Right hindlimb (tissue), 1 donor: ENCODE data around the gene MRC1.
A peak's percentile ranks its signal among the peaks of the same experiment; 100 is the strongest.

ENCODE experiments used
- DNase-seq: peaks from one replicate; pipeline ENCODE4 v3.0.0-alpha.2; 2018

The MRC1 gene

DNA sequence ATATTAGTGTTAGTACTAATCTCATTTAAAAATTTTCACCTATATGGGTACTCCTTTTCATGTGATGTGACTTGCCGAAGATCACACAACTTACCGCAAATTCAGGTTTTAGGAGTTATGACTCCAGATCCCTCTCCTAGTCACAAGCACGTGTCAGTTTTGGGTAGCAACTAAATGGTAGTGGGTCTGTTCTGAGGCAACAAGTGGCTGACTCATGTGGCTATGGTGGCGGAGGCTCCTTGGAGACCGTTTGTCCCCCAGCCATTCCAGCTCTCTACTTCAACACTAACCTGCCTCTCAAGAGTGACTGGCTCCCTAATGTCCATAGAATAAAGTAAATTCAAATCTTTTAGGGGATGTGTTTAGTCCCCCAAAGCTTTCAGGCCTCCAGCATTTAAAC, 39.5 kb downstream of the MRC1 start:
- no peak for DNase-seq

DNA sequence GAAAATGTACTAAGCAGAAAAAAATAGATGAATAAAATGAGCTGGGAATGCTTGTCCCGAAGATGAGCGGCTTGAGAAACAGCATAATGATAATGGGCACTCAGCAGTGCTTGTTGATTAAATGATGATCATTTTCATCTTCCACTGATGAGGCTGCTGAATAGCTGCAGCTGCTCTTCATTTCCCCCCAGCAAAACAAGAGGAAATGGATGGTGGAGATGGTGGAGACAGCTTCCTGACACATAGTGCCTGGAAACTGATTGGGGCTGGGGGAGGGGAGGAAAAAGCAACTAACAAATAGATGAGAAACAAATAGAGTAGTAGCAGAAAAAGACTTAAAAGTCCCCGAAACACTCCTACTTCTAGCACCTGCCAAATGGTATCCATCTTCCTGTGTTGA, 41.4 kb downstream of the MRC1 start:
- DNase-seq = no peak

DNA sequence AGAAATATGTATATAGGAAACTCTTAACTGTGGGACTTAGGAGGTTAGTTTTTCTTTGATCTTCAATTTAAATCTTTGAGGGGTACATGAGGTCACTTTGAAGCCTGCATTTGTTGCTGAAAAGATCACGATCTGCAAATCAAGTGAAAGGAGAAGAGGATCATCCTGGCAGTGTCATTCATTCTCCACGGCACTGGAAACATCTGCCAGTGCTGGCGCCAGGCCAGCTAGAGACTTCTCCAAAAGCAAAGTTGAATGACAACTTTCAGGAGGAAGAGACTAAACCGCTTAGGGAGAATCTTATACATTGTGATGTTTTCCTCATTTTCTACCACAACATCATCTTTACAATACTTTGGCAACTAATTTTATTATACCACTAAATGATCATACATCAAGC, 42.5 kb downstream of the MRC1 start:
- DNase-seq = peak; percentile 30

DNA sequence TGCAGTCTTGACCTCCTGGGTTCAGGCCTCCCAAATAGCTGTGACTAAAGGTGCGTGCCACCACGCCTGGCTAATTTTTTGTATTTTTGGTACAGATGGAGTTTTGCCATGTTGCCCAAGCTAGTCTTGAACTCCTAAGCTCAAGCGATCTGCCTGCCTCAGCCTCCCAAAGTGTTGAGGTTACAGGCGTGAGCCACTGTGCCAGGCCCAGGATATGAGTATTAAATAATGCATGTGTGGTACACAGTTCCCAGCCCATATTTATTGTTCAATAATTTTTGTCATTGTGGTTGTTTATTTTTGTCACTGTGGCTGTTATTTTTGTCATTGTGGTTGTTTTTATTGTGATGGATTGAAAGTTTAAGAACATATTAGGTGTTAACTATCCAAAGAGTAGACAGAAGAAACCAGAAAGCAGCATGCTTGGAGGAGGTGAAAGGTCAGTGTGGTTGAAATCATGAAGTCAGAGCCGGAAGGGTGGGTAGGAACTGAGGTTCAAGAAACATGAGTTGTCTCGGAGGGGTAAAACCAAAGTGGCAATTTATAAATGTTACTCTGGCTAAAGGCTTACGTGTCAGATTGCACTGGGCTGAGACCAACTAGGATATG, 45.0 kb downstream of the MRC1 start:
- DNase-seq = no peak

DNA sequence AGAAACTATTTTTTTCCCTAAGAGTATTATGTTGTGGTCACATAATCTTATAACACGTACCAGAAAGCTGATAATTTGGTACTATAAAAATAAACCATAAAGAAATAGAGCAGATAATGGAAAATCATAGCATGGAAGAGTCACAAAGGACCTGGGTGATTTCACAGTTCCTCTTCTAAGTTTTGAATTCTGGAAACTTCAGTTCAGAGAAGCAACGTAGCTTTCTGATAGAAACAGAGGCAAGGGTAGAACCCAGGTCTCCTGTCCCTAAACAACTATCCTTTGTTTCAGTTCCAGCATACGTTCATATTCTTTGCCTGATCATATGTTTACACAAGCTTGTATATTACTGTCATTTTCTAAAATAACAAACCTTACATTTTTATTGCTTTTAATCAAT, 47.9 kb downstream of the MRC1 start:
- no peak for DNase-seq

DNA sequence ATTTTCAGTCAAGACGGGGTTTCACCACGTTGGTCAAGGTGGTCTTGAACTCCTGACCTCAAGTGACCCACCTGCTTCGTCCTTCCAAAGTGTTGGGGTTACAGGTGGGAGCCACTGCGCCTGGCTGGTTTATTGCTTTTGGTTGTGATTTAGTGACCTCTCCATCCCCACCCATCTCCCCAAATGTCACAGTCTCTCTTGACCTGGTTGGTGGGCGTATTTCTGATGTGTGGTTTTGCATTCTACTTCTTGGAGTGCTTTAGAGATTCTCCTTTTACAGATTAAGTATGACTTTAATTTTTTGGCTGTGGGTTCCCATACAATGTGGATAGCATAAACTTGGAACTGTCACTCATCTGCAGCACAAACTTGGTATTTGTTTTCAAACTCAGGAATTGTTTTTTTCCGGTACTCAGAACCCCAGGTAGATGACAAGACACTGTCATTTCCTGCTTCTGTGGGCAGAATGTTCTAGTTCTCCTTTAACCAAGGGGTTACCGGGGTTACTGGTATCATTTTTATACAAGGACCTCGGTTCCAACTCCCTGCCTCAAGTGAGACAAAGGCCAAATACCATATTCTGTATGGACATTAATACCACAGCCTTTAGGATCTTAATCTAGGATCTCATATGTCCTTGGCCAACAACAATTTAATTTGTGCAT, 50.5 kb downstream of the MRC1 start:
- DNase-seq = no peak

DNA sequence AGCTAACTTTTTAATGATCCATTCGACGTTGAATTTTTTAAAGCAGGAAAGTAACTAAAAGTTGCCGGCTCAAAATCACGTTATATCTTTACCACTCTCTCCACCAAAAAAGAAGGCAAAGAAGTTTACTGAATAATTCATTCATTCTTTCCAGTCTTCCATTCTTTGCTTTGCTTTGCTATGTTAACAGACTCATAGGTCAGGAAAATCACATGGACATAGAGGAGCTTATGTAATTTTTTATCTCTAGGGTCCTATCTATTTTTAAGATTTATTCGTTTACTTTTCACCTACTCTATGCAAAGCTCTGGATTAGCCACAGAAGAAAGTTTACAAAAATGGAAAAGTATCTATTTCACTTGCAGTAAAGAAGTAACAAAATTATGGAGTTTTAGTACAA, 52.6 kb downstream of the MRC1 start:
- DNase-seq = no peak

DNA sequence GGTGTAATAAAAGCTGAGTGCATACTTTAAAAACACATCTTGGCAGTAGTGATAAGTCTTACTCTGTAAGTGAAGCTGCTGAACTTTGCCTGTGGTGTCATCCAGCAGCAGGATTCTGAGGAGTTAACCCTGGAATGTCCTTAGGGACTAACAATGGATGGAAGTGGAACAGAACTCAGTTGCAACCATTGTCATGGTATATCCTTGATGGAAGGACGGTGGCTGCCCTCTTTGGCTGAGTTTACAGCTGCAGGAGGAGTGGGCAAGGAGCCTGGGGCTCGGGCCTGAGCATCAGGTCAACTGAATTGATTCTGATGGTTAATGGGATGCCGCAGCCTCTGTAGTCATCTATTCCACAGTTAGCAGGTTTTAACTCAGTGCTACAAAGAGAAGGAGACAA, 56.2 kb downstream of the MRC1 start:
- no peak for DNase-seq

DNA sequence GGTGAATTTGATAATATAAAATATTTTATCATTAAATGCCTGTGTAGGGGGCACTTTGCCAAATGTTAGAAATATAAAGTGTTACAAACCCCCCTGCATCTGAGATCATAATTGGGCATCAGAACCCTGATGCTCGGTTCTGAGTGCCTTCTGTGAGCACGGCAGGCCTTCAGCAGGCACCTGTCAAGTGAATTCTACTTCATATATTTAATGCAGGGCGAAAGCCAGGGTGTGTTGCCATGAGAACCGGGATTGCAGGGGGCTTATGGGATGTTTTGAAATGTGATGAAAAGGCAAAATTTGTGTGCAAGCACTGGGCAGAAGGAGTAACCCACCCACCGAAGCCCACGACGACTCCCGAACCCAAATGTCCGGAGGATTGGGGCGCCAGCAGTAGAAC, 57.2 kb downstream of the MRC1 start:
- DNase-seq = no peak

DNA sequence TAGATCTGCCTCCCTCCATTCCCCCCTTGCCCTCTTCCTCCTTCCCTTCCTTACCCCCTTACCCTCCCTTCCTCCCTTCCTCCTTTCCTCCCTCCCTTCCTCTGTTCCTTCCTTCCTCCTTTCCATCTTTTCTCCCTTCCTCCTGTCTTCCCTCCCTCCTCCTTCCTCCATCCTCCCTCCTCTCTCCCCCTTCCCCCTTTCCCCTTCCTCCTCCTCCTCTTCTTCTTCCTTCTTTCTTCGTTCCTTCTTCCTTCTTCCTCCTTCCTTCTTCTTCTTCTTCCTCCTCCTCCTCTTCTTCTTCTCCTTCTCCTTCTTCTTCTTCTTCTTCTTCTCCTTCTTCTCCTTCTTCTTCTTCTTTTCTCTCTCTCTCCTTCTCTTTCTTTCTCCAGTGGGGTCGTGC, 57.9 kb downstream of the MRC1 start:
- no peak for DNase-seq

DNA sequence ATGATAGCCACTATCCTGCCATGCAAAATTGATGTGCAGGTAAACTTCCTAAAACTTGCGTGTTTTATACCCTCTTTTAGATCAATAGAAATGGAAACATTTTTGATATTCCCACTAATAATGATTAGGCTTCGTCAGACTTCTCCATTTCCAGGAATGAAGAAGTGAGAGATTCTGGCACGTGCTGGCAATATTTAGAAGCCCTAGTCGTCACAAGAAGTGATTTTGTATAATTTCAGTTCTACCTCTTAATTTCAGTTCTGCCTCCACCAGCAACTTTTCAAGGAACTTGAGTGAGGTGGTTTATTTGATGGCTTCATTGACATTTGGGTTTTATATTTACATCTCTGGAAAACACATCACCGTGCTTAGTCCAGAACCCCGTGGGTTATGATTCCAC, 61.9 kb downstream of the MRC1 start:
- DNase-seq = no peak

DNA sequence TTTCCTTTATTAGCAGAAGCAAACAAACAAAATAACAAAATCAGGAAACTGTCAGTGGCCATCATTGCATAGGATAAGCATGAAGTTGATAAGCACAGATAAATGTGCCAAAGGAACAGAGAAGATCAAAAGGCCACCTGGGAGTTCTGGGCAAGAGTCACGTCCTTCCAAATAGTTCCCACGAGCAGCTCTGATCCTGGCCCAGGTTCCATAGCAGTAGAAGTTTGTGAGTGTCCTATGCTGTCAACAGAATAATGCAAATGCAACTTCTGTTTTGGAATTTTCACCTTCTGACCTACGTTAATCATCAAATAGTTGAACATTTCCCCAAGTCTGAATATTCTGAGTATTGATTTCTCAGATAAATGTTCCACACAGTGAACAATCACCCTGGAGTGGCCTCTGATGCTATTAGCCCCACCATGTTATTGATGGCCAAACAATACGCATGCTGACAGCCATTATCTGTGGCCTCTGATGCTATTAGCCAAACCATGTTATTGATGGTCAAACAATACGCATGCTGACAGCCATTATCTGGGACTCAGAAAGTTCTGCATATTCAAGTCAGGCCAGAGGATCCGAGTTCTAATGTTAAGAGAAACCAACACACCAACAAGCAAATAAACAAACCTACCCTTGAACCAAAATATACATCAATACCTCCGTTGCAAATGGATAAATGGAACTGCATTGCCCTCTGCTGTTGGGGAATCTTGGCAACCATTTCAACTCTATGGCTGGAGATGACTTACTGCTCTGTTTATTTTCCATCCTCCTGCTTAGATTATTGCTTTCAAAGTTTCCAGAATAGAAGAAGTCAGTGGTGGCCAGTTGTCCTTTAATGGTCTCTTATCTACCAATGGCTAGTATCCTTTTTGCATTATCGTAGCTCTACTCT, 63.3 kb downstream of the MRC1 start:
- DNase-seq = no peak

DNA sequence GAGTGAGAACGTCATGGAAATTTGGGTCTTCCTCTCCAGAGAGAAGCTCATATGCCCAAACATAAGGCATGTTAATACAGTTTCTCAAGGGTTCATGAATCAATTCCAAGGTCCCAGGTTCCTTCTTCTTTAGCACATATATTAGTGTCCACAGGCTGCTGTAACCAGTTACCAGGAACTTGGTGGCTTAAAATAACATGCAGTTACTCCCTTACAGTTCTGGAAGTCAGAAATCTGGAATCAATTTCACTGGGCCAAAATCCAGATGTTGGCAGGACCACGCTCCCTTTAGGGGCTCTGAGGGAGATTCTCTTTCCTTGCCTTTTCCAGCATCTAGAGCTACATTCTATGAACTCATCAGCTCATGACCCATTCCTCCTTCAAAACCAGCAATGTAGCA, 64.8 kb downstream of the MRC1 start:
- DNase-seq = no peak

DNA sequence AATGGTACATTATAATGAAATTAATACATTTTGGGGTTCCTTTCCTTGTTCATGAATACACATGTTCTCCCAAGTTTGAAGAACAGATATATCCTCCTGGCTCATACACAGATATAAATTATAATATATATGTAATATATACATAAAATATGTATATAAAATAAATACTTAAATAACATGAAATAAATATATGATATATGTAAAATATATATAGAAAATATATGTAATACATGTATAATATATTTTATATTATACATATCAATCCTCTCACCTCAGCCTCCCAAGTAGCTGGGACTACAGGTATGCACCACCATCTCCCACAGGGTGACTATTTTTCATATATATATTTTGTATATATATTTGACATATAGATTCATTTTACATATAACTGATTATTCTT, 68.0 kb downstream of the MRC1 start:
- DNase-seq = no peak

DNA sequence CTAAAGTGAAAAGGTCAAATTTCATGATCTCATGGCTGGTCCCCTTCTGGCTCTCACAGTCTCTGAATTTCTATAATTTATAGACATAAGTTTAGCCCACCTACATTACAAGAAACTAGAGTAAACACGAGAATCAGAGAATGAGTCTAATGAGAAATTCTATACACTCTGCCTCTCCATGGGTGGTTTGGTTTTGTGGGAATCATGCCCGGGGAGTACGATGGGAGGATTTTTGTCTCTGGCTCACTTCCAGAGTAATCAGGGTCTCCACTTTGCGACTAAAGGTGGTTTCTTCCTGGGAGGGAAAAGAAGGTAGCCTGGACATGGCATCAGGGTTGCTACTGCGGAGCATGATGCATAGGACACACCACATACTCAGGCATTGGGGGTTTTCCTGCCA, 69.7 kb downstream of the MRC1 start:
- no peak for DNase-seq

DNA sequence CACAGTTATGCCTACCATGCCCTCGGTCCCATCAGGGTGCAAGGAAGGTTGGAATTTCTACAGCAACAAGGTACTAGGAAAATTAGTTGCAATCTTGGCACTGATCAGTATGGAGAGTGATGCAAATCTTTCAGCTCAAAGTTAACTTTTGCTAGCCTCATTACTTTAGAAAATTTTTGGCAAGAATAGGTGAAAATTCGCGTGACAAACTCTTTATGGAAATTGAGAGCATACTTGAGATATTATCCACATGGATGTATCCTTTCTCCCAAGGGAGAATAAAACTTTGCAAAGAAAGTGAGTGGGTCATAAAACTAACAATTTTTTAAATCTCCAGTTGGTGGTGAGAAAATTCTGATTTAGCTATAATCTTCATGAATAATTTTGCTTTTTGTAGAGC, 71.5 kb downstream of the MRC1 start:
- DNase-seq = no peak

DNA sequence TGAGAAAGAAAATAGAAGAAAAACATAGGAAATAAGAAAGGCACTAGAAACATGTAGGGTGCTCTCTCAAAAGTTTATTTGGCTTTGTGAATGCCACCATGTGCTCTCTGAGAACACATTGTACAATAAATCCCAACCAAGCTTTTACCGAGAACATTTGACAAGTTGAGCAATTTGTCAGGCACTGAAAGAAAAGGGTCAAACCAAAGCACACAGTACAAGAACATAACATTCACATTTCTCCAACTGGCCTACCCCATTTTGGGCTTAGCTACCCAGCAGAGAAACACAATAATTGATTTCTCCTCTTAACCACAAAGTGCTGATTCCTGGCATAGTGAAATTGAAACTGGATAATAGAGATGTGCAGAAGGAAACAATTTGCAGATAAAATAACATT, 73.4 kb downstream of the MRC1 start:
- DNase-seq = no peak

DNA sequence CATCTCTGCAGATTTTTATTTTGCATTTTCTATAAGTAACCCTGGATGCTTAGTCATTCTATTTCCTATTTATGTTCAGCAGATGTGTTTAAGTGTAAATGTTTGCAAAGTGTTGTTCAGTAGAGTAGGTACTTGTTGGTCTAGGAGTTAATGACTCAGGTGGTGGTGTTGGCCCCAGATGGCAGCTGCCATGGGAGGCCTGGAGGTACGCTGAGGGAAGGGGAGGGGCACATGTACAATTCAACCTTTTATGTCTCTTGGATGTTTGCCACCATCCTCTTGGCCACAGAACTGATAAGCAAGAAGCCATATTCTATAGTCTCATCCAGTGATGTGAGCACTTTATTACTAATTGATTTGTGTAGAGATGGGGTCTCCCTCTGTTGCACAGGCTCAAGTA, 74.5 kb downstream of the MRC1 start:
- no peak for DNase-seq

DNA sequence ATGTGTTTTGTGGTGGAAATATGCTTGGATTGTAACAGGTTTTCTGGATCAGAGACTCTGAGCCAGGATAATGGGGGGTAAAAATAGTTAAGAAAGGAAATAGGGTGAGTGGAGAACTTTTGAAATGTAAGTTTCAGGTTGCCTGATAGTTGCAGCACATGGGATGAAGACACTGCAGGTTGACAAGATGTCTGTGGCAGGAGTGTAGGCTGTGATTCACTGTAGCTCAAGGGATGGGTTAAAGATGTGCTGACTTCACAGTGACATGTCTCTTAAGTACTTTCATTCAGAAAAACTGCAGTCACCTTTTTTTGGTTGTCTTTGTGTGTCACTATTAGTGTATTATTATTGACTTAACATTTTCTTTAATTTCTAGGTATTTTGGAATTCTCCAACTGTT, 79.0 kb downstream of the MRC1 start:
- DNase-seq = no peak

DNA sequence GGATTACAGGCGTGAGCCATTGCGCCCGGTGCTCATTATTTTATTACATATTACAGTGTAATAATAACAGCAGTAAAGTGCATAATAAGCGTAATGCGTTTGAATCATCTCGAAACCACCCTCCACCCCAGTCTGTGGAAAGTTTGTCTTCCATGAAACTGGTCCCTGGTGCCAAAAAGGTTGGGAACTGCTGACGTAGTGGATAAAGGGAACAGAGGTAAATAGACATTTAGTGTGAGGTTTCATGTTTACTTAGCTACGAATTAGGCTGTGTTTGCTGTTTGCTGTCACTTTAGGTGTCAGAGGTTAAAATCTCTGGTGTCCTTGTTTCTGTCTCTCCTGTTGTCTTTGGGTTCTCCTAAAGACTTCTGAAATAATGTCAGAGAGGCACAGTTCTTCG, 82.3 kb downstream of the MRC1 start:
- no peak for DNase-seq

DNA sequence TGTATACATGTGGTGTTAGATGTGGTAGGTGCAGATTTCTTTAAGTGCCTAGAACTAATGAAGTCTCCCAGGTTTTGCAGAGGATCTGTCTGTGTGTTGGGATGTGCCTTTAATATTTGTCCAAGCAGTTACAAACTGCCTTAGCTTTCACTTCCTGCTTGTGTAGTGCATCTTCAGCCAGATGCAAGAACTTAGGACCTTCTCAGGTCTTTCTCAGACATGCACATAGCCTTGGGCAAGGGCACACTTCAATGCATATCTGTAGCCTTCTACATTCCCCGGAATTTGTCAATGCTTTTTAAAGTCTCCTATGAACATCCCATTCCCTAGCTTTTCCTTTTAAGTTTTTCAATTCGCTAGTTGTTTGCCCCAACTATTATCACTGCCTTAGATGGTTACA, 95.4 kb downstream of the MRC1 start:
- no peak for DNase-seq

DNA sequence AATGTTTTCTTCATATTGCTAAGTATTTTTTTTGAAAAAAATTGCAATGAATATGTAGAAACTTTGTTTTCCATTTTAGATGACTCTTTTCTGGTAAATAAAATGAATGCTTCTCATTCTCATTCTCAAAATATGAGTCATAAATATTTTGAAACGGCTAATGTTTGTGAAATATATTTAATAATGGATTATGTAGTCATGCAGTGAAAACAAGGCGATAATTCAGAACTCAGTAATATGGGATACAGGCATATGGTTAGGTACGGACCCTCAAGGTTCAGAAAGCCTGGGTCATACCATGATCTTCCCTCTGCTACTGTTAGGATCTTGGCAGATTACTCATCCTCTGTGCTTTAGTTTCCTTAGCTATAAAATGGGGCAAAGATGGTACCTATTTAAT, 96.3 kb downstream of the MRC1 start:
- no peak for DNase-seq

DNA sequence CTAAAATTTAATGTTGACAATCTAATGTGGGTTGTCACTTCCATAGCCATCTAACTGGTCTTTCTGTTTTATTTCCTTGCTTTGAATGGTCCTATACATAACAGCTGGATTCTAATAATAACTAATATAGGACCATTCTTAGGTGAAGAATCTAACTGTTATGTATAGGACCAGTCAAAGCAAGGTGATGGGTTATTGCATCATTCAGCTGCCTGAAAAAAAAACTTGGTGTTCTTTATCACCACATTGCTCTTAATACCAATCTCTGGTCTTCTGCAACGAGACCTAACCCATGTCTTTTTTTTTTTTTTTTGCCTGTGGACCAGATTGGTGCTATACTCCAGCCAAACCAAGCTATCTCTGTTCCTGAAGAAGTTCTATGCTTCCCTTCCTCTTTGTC, 96.9 kb downstream of the MRC1 start:
- DNase-seq = no peak

DNA sequence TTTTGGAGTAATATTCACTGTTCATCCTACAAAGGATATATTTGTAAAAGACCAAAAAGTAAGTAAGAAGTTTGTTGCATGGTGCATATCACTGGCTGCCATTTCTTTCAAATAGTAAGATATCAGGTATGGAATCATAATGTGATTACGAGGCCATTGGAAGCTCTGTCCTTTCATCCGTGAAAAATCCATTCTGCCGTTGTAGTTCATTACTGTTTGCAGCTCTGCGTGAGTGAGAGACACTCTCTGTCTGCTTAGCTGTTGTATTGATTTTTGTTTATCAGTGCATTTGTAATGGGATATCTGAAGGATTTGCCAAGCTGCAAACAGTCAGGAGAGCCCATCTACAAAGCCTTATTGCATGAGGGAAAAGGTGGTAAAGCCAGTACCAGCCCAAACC, 98.5 kb downstream of the MRC1 start:
- no peak for DNase-seq
